ENCODE results near the gene MAP10. TPM values are rescaled to one million over a fixed set of nuclear protein-coding genes. Genes with fewer than 3 reads are reported as not detected.

The MAP10 gene, protein sequence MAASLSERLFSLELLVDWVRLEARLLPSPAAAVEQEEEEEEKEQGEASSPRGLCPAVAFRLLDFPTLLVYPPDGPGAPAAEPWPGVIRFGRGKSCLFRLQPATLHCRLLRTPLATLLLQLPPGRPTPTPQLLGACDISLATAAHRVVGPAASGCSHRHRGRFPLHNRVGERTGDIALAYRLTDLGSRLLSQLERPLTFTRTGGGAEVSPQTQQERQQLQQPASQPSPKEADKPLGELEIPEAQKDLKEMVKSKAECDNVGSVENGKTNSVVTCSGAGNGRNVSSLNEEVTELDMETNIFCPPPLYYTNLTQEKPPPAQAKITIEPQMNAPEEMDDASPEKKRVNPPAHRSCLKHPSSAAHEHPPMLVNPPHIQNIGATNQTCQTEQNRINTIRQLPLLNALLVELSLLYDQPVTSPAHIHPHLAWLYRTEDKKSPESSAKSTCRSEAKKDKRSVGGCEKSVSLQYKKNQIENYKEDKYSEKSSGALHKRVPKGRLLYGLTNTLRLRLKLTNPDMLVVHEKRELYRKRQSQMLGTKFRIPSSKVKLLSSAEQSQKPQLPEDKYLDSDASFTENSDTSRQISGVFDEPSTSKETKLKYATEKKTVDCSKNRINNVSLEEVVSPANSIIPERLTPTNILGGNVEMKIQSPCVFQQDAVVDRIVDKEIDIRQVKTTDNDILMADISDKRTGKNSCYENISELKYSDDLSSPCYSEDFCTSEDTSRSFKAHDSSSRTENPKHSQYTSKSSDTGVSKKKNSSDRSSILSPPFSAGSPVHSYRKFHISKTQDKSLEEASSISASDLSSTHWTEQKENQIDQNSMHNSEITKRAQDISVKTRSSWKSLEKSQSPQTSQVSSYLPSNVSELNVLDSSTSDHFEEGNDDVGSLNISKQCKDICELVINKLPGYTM
- total RNA-seq: 1 to 10 TPM in 2 of 3 donors, under 1 TPM in 1; 0.95 to 1.9 (median 1.2) TPM
- 4.3 TPM for total RNA-seq (2013)

DNA sequence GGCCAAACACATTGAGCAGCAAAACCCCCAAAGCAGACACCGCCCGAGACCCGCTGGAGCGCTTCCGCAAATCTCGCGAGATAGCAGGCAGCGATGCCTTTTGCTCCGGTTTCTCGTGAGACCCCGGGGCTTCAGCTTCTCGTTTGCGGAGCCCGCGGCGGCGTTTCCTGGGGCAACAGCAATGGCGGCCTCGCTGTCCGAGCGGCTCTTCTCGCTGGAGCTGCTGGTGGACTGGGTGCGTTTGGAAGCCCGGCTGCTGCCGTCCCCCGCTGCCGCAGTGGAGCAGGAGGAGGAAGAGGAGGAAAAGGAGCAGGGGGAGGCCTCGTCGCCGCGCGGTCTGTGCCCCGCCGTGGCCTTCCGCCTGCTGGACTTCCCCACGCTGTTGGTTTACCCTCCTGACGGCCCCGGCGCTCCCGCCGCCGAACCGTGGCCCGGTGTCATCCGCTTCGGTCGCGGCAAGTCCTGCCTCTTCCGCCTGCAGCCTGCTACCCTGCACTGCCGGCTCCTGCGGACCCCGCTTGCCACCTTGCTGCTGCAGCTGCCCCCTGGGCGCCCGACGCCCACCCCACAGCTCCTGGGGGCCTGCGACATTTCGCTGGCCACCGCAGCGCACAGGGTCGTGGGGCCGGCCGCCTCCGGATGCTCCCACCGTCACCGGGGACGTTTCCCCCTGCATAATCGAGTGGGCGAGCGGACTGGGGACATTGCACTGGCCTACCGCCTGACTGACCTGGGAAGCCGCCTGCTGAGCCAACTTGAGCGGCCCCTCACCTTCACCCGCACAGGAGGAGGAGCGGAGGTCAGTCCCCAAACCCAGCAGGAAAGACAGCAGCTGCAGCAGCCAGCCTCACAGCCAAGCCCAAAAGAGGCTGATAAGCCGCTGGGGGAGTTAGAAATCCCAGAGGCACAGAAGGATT lies at the start of gene MAP10:
MAP10 (plus strand) TSS at position 148 of the 917 bp plus-strand sequence; CDS start at position 182, 34 bp downstream.
- peaks cover 13% of the 10 kb centered on the region for H3K4me1 ChIP-seq (ENCODE audit: control insufficient read depth, insufficient read depth, low read length)
- peaks cover 7% of the 10 kb centered on the region for H3K27me3 ChIP-seq (ENCODE audit: control insufficient read depth, insufficient read depth, low read length)
- no peaks in the 10 kb centered on the region for H3K9me3 ChIP-seq (ENCODE audit: control insufficient read depth, insufficient read depth, low read length)
- intact Hi-C loops (cut with micrococcal nuclease): loop anchor here (1.0 kb wide), 1 partner anchor 146 kb away; no protein-coding TSS in a partner anchor
- DNase-seq (peak; percentile 57 to 84), ATAC-seq (peak; percentile 84 to 91 (median 86))
- peak within 1 kb of the TSS; percentile 76 for H3K27ac ChIP-seq (ENCODE audit: low read length)
- TF ChIP-seq, protein P1, sequence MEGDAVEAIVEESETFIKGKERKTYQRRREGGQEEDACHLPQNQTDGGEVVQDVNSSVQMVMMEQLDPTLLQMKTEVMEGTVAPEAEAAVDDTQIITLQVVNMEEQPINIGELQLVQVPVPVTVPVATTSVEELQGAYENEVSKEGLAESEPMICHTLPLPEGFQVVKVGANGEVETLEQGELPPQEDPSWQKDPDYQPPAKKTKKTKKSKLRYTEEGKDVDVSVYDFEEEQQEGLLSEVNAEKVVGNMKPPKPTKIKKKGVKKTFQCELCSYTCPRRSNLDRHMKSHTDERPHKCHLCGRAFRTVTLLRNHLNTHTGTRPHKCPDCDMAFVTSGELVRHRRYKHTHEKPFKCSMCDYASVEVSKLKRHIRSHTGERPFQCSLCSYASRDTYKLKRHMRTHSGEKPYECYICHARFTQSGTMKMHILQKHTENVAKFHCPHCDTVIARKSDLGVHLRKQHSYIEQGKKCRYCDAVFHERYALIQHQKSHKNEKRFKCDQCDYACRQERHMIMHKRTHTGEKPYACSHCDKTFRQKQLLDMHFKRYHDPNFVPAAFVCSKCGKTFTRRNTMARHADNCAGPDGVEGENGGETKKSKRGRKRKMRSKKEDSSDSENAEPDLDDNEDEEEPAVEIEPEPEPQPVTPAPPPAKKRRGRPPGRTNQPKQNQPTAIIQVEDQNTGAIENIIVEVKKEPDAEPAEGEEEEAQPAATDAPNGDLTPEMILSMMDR (IDR thresholded peaks at IDR 0.05): no peak
- Mint-ChIP-seq H3K27ac (peak within 1 kb of the TSS; percentile 83 to 84), H3K4me3 (peak within 1 kb of the TSS; percentile 91), H3K4me1 (peaks cover 24 to 30% of the 10 kb centered on the region in 2 donors), H3K27me3 (ENCODE audit: low read depth in 2 of 2) (peaks cover 7 to 14% of the 10 kb centered on the region in 2 donors), H3K36me3 (peaks cover 12% of the 10 kb centered on the region), H3K9me3 (peaks cover 2 to 6% of the 10 kb centered on the region in 2 donors)
- 5% methylated on average over 75 of the region's 75 CpGs for WGBS (ENCODE audit: insufficient coverage)
- H3K36me3 ChIP-seq (ENCODE audit: control insufficient read depth, insufficient read depth, low read length): no peaks in the 10 kb centered on the region
- H3K4me3 ChIP-seq (ENCODE audit: low read length): peak within 1 kb of the TSS; percentile 94

DNA sequence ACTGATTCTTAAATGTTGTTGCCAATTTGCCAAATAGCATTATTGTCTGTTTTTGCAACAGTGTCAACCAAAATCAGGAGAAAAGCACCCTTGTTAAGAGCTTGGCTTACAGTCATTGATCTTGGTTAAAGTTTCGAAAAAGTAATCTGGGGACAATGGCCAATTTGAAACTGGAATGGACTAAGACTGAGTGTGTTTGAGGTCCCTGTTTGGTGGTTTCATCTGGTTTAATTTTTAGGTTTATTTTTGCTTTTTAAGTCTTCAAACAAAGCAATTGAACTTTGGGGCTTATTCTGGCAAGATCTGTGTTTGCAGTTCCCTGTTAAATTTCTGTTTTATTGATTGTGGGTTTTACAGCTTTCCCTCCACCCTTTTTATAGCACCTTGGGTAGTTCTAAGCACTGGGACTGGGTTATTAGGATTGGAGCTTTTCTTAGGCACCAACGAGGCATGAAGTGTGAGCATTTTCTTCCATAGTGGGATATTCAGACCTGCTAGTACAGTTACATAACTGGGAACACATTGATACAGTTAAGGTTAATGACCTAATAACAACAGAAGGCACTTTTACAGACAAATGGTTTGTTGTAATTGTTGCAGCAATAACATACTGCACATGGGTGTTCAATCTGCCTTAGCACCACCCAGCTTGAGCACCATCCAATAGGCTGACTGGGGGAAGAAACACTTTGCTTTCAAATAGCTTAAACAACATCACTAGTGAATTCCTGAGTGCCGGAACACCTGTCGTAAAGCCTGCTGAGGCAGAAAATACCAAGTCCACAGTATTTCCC lies 40.6 kb upstream of the MAP10 start:
- TF ChIP-seq, protein P1 (IDR thresholded peaks at IDR 0.05): no peak
- no peaks in the 10 kb centered on the region for H3K9me3 ChIP-seq (ENCODE audit: control insufficient read depth, insufficient read depth, low read length)
- no peaks in the 10 kb centered on the region for H3K4me1 ChIP-seq (ENCODE audit: control insufficient read depth, insufficient read depth, low read length)
- no peaks in the 10 kb centered on the region for H3K27me3 ChIP-seq (ENCODE audit: control insufficient read depth, insufficient read depth, low read length)
- intact Hi-C loops (cut with micrococcal nuclease): no loop called here
- Mint-ChIP-seq H3K36me3 (no peaks in the 10 kb centered on the region), H3K27me3 (ENCODE audit: low read depth in 2 of 2) (peaks cover 0 to 4% of the 10 kb centered on the region in 2 donors), H3K4me3 (no peak overlapping the region), H3K27ac (no peak overlapping the region), H3K9me3 (peaks cover 0 to 2% of the 10 kb centered on the region in 2 donors), H3K4me1 (no peaks in the 10 kb centered on the region)
- 90% methylated on average over 4 of the region's 4 CpGs for WGBS (ENCODE audit: insufficient coverage)
- no peak overlapping the region for H3K27ac ChIP-seq (ENCODE audit: low read length)
- no peak overlapping the region for H3K4me3 ChIP-seq (ENCODE audit: low read length)
- ATAC-seq (no peak), DNase-seq (no peak)
- H3K36me3 ChIP-seq (ENCODE audit: control insufficient read depth, insufficient read depth, low read length): no peaks in the 10 kb centered on the region

DNA sequence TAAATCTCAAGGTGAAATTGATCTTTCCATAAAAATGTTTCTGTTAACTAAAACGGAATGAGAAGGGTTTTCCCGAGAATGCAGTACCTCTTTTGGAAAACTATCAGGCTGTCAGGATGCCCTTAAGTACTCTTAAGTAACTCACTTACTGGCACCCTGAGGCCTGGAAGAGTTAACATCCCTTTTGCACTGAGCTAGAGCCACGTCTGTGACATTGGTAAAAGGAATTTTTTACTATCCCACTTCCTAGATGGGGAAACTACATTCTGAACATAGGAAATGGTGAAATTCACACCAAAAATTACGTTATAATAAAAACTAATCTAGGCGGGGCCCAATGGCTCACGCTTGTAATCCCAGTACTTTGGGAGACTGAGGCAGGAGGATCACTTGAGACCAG lies 39.7 kb upstream of the MAP10 start:
- WGBS (ENCODE audit: insufficient coverage): 80% methylated on average over 5 of the region's 6 CpGs
- Histone ChIP-seq H3K27me3 (ENCODE audit: control insufficient read depth, insufficient read depth, low read length) (no peaks in the 10 kb centered on the region), H3K4me1 (ENCODE audit: control insufficient read depth, insufficient read depth, low read length) (no peaks in the 10 kb centered on the region), H3K4me3 (ENCODE audit: low read length) (no peak overlapping the region), H3K9me3 (ENCODE audit: control insufficient read depth, insufficient read depth, low read length) (no peaks in the 10 kb centered on the region), H3K27ac (ENCODE audit: low read length) (no peak overlapping the region), H3K36me3 (ENCODE audit: control insufficient read depth, insufficient read depth, low read length) (no peaks in the 10 kb centered on the region)
- Mint-ChIP-seq H3K9me3 (peaks cover 0 to 2% of the 10 kb centered on the region in 2 donors), H3K4me3 (no peak overlapping the region), H3K27me3 (ENCODE audit: low read depth in 2 of 2) (peaks cover 0 to 4% of the 10 kb centered on the region in 2 donors), H3K4me1 (no peaks in the 10 kb centered on the region), H3K27ac (no peak overlapping the region), H3K36me3 (no peaks in the 10 kb centered on the region)
- DNase-seq: no peak
- TF ChIP-seq, protein P1 (IDR thresholded peaks at IDR 0.05): no peak
- intact Hi-C loops (cut with micrococcal nuclease): no loop called here
- ATAC-seq: no peak

All from natural killer cell (primary cell).